Colonic mucosa (tissue), 4 donors: ENCODE data around the gene TBC1D22B. TPM values are rescaled to one million over a fixed set of nuclear protein-coding genes. Genes with fewer than 3 reads are reported as not detected.
"Not testable (repeated sequence)": the region's sequence is repeated elsewhere in the genome, so short reads cannot be mapped to it uniquely, and the experiment has no call there.

Experiments used
- DNase-seq: peaks from one replicate; pipeline ENCODE4 v3.0.0-alpha.2; 2020
- H3K27ac ChIP-seq: fragments of 200-600 bp; one replicate; pipeline ENCODE4 v1.8.0; 2021
- H3K27me3 ChIP-seq: fragments of 200-600 bp; one replicate; pipeline ENCODE4 v1.8.0; 2021
- H3K36me3 ChIP-seq: fragments of 200-600 bp; one replicate; pipeline ENCODE4 v1.8.0; 2021
- H3K4me1 ChIP-seq: fragments of 200-600 bp; one replicate; pipeline ENCODE4 v1.8.0; 2021; ENCODE audit warnings: mild to moderate bottlenecking
- H3K4me3 ChIP-seq: fragments of 200-600 bp; one replicate; pipeline ENCODE4 v1.8.0; 2021
- H3K9ac ChIP-seq, 2 donors: one replicate each; pipeline ENCODE4 v1.7.0; 2013; ENCODE audit warnings: control low read depth in 2 of 2, low read depth in 2 of 2, low read length in 2 of 2
- H3K9me3 ChIP-seq: fragments of 200-600 bp; one replicate; pipeline ENCODE4 v1.8.0; 2021
- intact Hi-C: fragments of 100-400 bp; cut with DNase I; formaldehyde crosslinking; loops from one replicate; pipeline ENCODE4 v1.14.1; 2022
- total RNA-seq, 2 donors: library from RNA; stranded (reverse); fragmentation: NEBNext Ultra II Directional in 1 of 2; extraction: Animal tissue kit (Norgen Biotek cat#: 25700) in 1 of 2; gene quantifications; one replicate each; pipeline ENCODE4 v1.2.1, GENCODE V29; 2021
- TF ChIP-seq, protein P1 (sequence below): fragments of 200-600 bp; IDR thresholded peaks from one replicate; pipeline ENCODE4 v1.8.0; 2022; ENCODE audit warnings: antibody characterized with exemption, mild to moderate bottlenecking
- donor health status: healthy.
- donor health status: DM: no; HTN: no; CAD: no.
- donor health status: DM: no; HTN: no; CAD: no.

TBC1D22B gene
- total RNA-seq, 2 donors from 2014 or later, result 13.3 to 15.2 TPM

DNA sequence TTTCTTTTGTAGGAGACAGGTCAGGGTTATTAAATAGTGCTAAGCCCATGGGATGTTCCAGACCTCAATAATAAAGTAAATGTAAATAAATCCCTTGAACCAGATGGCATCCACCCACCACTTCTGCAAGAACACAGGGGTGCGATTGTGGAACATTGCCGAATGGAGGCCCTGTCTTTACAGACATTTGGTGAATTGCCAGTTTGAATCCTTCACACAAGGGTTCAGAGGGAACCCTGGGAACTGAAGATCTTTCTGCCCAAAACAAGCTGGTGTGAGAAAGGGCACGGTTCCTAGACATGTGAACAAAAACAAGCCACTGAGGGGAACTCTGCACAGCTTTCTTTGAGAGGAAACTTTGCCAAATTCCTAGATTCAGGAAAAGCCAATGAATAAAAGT is 66.0 kb downstream of the TBC1D22B start:
- intact Hi-C loops, result no loop called here
- Histone ChIP-seq H3K36me3 (no peaks in the 10 kb centered on the region), H3K9ac (no peak overlapping the region), H3K27me3 (no peaks in the 10 kb centered on the region), H3K4me3 (no peak overlapping the region), H3K27ac (no peak overlapping the region), H3K4me1 (no peaks in the 10 kb centered on the region), H3K9me3 (no peaks in the 10 kb centered on the region)
- DNase-seq, result no peak
- TF ChIP-seq, protein P1, sequence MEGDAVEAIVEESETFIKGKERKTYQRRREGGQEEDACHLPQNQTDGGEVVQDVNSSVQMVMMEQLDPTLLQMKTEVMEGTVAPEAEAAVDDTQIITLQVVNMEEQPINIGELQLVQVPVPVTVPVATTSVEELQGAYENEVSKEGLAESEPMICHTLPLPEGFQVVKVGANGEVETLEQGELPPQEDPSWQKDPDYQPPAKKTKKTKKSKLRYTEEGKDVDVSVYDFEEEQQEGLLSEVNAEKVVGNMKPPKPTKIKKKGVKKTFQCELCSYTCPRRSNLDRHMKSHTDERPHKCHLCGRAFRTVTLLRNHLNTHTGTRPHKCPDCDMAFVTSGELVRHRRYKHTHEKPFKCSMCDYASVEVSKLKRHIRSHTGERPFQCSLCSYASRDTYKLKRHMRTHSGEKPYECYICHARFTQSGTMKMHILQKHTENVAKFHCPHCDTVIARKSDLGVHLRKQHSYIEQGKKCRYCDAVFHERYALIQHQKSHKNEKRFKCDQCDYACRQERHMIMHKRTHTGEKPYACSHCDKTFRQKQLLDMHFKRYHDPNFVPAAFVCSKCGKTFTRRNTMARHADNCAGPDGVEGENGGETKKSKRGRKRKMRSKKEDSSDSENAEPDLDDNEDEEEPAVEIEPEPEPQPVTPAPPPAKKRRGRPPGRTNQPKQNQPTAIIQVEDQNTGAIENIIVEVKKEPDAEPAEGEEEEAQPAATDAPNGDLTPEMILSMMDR, result no peak

DNA sequence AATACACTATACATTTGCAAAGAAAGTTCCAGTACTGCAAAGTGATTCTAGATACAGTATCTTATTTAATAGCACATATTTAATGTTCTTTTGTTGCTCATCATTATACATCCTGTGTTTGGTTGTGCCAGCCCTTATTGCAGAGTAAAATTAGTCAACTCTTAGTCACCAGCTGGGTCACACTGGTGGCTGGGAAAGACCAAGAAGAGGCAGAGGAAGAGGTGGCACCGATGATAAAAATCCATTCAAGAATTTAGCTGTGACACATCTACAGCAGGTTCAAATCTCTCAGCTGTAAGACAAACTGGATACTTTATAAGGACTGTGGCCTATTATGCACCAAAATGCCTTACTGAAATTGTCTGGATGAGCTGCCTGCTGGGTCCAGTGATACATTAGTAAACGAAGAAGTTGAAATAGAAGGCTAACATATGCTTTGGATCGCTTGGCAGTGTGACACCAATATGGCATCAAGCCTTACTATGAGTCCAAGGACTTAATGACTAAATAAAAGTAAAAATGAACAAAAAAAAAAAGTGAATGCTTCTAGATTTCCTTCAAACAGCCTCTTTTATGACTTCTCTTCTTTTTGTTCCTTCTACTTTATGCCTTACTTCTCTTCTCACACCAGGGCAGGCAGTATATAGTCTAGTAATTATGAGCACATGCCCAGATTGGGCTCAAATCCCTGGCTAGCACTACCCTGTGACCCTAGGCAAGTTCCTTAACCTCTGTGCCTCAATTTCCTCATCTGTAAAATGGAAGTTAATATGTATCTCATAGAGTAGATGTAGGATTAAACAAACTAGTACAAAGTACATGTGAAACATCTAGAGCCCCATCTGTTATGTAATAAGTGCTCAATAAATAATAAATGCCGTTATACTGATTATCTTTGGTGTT is 66.8 kb downstream of the TBC1D22B start:
- Histone ChIP-seq H3K9ac (no peak overlapping the region), H3K27me3 (no peaks in the 10 kb centered on the region), H3K4me3 (no peak overlapping the region), H3K27ac (no peak overlapping the region), H3K9me3 (no peaks in the 10 kb centered on the region), H3K4me1 (no peaks in the 10 kb centered on the region), H3K36me3 (no peaks in the 10 kb centered on the region)
- TF ChIP-seq, protein P1, result no peak
- intact Hi-C loops, result loop anchor here (5.0 kb wide), 2 partner anchors 243 to 368 kb away; no protein-coding TSS in a partner anchor
- DNase-seq, result no peak

DNA sequence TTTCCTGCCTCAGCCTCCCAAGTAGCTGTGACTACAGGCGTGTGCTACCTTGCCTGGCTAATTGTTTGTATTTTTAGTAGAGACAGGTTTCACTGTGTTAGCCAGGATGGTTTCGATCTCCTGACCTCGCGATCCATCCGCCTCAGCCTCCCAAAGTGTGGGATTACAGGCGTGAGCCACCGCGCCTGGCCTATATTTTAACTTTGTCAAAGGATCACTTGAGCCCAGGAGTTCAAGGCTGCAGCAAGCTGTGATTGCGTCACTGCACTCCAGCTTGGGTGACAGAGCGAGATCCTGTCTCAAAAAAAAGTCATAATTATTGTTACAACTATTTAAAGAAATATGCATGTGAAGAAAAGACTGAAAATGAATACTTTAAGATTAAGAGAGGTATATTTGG is 72.8 kb downstream of the TBC1D22B start:
- H3K36me3 ChIP-seq, DNase-seq, H3K4me1 ChIP-seq, H3K27ac ChIP-seq, H3K9me3 ChIP-seq, intact Hi-C loops, H3K9ac ChIP-seq, H3K27me3 ChIP-seq, H3K4me3 ChIP-seq: not testable (repeated sequence)

DNA sequence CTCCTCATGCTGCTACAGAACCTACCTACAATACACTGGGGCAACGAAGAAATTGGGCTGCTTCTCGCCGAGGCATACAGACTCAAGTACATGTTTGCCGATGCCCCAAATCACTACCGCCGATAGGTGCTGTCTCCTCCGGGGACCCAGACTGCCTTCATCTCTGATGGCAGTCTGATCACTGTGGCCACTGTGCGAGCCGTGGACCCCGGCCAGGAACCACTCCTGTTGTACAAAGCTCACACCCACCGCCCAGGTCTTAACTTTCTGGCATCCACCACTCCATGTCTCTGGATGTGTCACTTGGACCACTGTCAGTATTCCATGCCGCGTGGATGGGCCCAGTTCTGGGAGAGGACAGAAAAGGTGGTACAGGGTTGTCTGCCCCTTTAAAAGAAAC is 73.5 kb downstream of the TBC1D22B start:
- H3K36me3 ChIP-seq, result no peaks in the 10 kb centered on the region
- no peaks in the 10 kb centered on the region for H3K27me3 ChIP-seq
- no peak overlapping the region for H3K27ac ChIP-seq
- H3K4me1 ChIP-seq, result no peaks in the 10 kb centered on the region
- no peaks in the 10 kb centered on the region for H3K9me3 ChIP-seq
- TF ChIP-seq, protein P1, result no peak
- no peak for DNase-seq
- H3K4me3 ChIP-seq, result no peak overlapping the region
- no peak overlapping the region for H3K9ac ChIP-seq
- intact Hi-C loops, result no loop called here

DNA sequence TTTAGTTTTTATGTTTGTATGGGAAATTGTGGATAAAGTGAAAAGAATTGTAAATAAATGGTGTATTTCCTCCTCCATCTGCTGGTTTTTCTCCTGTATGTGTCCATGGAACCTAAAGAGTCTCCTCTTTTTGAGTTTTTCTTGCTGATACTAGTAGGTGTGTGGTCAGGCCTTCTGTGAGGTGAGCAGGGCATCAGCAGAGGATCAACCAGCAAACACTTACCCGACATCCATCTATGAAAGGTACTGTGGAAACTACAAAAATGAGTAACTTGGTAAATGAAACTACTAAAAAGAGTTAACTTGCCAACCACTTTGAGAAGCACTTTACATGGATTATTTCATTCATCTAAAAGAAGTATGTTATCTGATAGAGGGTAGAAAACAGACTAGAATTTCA is 75.3 kb downstream of the TBC1D22B start:
- no peak overlapping the region for H3K4me3 ChIP-seq
- no peak overlapping the region for H3K9ac ChIP-seq
- TF ChIP-seq, protein P1, result no peak
- H3K9me3 ChIP-seq, result no peaks in the 10 kb centered on the region
- DNase-seq, result no peak
- no peak overlapping the region for H3K27ac ChIP-seq
- intact Hi-C loops, result no loop called here
- no peaks in the 10 kb centered on the region for H3K4me1 ChIP-seq
- no peaks in the 10 kb centered on the region for H3K36me3 ChIP-seq
- no peaks in the 10 kb centered on the region for H3K27me3 ChIP-seq

DNA sequence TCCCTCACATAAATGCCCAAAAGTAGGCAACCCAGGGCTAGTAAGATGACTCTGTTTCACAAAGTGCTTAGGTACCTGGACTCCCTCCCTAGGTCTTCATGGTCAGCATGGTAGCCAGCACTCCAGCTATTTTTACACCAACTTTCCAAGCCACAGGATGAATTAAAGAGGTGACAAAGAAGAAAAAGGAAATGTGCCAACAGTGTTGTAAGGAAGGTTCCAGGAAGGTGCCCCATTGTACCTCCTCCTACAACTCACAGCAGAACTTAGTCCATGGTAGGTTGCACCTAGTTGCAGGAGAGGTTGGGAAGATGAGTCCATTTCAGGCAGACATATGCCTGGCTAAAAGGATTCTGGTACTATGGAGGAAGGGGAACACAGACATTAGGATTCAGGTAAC is 76.5 kb downstream of the TBC1D22B start:
- intact Hi-C loops, result no loop called here
- DNase-seq, result no peak
- Histone ChIP-seq H3K4me1 (no peaks in the 10 kb centered on the region), H3K4me3 (no peak overlapping the region), H3K27me3 (no peaks in the 10 kb centered on the region), H3K9me3 (no peaks in the 10 kb centered on the region), H3K36me3 (no peaks in the 10 kb centered on the region), H3K9ac (no peak overlapping the region), H3K27ac (no peak overlapping the region)
- TF ChIP-seq, protein P1, result no peak

DNA sequence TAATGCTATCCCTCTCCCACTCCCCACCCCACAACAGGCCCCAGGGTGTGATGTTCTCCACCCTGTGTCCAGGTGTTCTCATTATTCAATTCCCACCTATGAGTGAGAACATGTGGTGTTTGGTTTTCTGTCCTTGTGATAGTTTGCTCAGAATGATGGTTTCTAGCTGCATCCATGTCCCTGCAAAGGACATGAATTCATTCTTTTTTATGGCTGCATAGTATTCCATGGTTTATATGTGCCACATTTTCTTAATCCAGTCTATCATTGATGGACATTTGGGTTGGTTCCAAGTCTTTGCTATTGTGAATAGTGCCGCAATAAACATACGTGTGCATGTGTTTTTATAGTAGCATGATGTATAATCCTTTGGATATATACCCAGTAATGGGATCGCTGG is 80.7 kb downstream of the TBC1D22B start:
- H3K36me3 ChIP-seq, H3K4me1 ChIP-seq, H3K4me3 ChIP-seq, intact Hi-C loops, H3K9ac ChIP-seq, DNase-seq, H3K9me3 ChIP-seq, H3K27me3 ChIP-seq, H3K27ac ChIP-seq: not testable (repeated sequence)
